ENCODE measurements around the gene TPP2. TPM values are rescaled to one million over a fixed set of nuclear protein-coding genes. Genes with fewer than 3 reads are reported as not detected.

Gene TPP2
- total RNA-seq, 4 donors from 2014 or later: 38.2 to 78.2 (median 68.1) TPM

DNA sequence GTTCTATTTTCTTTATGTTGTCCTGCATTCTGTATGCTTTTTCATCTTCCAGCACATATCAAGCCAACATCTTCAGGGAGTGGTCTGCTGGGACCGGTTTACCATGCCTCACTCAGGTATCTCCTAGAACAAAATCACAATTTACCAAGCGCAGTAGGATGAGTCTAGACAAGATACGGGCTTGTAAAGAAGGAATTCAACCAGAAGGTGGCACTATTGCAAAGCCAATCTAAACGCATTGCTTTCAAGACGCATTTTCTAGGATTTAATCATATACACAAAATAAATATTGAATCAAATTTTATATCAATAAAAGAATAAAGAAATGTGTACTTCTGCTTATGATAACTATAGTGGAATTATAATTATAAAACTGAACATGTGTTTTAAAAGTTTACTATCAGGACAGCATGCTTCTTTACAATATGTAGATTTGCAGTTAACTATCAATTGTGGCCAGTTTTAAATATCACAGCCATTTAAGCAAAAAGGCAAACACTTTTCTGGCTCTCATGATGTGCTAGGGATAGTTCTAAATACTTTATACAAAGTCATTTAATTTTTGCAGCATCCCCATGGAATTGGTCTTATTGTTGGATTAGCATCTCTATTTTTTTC is 16.1 kb upstream of the TPP2 start:
- in situ Hi-C loops (cut with MboI; ENCODE audit: low sequenced_read_pairs in 4 of 4) (loop anchor here in 2 of 4 donors (5.0 to 10.0 kb wide), 2 partner anchors 264 to 267 kb away; partner anchors contain the start of gene ERCC5 (in 2 of the 2)), intact Hi-C loops (cut with DNase I; ENCODE audit: low total_unique reads) (loop anchor here (1.0 kb wide), 2 partner anchors 145 to 220 kb away; no protein-coding TSS in a partner anchor)
- TF ChIP-seq, protein P1, sequence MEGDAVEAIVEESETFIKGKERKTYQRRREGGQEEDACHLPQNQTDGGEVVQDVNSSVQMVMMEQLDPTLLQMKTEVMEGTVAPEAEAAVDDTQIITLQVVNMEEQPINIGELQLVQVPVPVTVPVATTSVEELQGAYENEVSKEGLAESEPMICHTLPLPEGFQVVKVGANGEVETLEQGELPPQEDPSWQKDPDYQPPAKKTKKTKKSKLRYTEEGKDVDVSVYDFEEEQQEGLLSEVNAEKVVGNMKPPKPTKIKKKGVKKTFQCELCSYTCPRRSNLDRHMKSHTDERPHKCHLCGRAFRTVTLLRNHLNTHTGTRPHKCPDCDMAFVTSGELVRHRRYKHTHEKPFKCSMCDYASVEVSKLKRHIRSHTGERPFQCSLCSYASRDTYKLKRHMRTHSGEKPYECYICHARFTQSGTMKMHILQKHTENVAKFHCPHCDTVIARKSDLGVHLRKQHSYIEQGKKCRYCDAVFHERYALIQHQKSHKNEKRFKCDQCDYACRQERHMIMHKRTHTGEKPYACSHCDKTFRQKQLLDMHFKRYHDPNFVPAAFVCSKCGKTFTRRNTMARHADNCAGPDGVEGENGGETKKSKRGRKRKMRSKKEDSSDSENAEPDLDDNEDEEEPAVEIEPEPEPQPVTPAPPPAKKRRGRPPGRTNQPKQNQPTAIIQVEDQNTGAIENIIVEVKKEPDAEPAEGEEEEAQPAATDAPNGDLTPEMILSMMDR (IDR thresholded peaks at IDR 0.05 in 4 of 5, conservative IDR thresholded peaks at IDR 0.05 in 1 of 5): peak; percentile 55 to 82 (median 65)
- no peak for TF ChIP-seq POLR2A (IDR thresholded peaks at IDR 0.05)
- Histone ChIP-seq H3K27me3 (no peaks in the 10 kb centered on the region), H3K27ac (no peak overlapping the region), H3K36me3 (no peaks in the 10 kb centered on the region), H3K4me3 (no peak overlapping the region), H3K9me3 (no peaks in the 10 kb centered on the region), H3K4me1 (peaks cover 8 to 11% of the 10 kb centered on the region in 2 donors)
- ATAC-seq (peak; percentile 43 to 65), DNase-seq (no peak)

DNA sequence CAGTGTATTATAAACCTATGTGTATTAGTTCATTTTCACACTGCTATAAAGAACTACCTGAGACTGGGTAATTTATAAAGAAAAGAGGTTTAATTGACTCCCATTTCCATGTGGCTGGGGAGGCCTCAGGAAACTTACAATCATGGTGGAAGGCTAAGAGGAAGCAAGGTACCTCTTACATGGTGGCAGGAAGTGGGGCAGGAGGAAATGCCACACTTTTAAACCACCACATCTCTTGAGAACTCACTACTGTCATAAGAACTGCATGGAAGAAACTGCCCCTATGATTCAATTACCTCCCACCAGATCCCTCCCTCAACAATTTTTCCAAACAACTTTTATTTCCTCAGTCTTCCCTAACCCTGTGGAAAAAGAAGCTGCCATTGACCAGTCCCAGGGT is 14.5 kb upstream of the TPP2 start:
- H3K27ac ChIP-seq: no peak overlapping the region
- no peaks in the 10 kb centered on the region for H3K27me3 ChIP-seq
- in situ Hi-C loops (cut with MboI; ENCODE audit: low sequenced_read_pairs in 4 of 4) (loop anchor here in 2 of 4 donors (5.0 to 10.0 kb wide), 2 partner anchors 263 to 265 kb away; partner anchors contain the start of gene ERCC5 (in 2 of the 2)), intact Hi-C loops (cut with DNase I; ENCODE audit: low total_unique reads) (no loop called here)
- H3K4me3 ChIP-seq: no peak overlapping the region
- H3K4me1 ChIP-seq: peaks cover 8 to 11% of the 10 kb centered on the region in 2 donors
- DNase-seq (no peak), ATAC-seq (no peak)
- no peaks in the 10 kb centered on the region for H3K36me3 ChIP-seq
- no peaks in the 10 kb centered on the region for H3K9me3 ChIP-seq
- TF ChIP-seq, protein P1 (IDR thresholded peaks at IDR 0.05 in 4 of 5, conservative IDR thresholded peaks at IDR 0.05 in 1 of 5): no peak
- TF ChIP-seq POLR2A (IDR thresholded peaks at IDR 0.05): no peak

DNA sequence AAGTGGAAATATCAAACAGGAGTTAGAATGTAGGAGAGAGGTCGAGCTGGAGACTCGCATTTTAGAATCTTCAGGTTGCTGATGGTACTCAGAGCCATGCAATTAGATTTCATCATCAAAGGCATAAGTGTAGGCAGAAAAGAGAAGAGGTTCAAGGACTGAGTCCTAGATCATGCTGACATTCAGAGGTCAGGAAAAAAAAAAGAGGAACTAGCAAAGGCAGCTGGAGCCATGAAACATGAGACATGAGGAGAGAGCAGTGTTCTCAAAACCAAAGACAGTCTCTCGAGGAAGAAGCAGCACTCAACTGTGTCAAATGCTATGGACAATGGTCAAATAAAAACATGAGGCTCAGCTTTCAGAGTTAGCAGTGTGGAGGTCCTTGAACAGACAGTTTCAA is 12.4 kb upstream of the TPP2 start:
- peaks cover 8 to 11% of the 10 kb centered on the region in 2 donors for H3K4me1 ChIP-seq
- intact Hi-C loops (cut with DNase I; ENCODE audit: low total_unique reads): no loop called here
- DNase-seq: no peak
- H3K27me3 ChIP-seq: no peaks in the 10 kb centered on the region
- no peaks in the 10 kb centered on the region for H3K9me3 ChIP-seq
- peak overlapping the region in 3 of 4 donors; percentile 16 to 39 (median 20) for H3K27ac ChIP-seq
- TF ChIP-seq POLR2A (IDR thresholded peaks at IDR 0.05): no peak
- TF ChIP-seq, protein P1 (IDR thresholded peaks at IDR 0.05 in 4 of 5, conservative IDR thresholded peaks at IDR 0.05 in 1 of 5): no peak
- no peaks in the 10 kb centered on the region for H3K36me3 ChIP-seq
- in situ Hi-C loops (cut with MboI; ENCODE audit: low sequenced_read_pairs in 4 of 4): loop anchor here in 2 of 4 donors (5.0 to 10.0 kb wide), 2 partner anchors 260 to 263 kb away; partner anchors contain the start of gene ERCC5 (in 2 of the 2)
- no peak overlapping the region for H3K4me3 ChIP-seq
- peak; percentile 69 to 76 for ATAC-seq

DNA sequence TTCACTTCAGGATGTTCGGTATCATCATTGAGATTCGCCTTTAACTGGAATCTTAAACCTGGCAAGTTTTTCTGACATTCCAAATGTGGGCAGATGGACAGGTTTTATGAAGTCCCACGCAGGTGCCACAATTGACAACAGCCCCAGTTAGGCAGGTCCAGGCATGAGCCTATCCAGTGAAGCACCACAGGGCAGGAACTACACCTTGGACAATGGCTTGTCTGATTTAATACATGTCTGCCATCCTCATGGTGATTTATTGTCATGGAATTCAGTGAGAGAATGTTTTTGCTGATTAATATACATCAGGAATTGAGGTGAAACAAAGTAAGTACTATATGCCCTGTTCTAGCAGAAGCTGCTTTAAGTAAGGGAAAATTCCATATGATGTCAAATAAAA is 10.2 kb upstream of the TPP2 start:
- no peak for DNase-seq
- H3K9me3 ChIP-seq: no peaks in the 10 kb centered on the region
- H3K4me3 ChIP-seq: no peak overlapping the region
- TF ChIP-seq POLR2A (IDR thresholded peaks at IDR 0.05): no peak
- TF ChIP-seq, protein P1 (IDR thresholded peaks at IDR 0.05 in 4 of 5, conservative IDR thresholded peaks at IDR 0.05 in 1 of 5): no peak
- in situ Hi-C loops (cut with MboI; ENCODE audit: low sequenced_read_pairs in 4 of 4) (loop anchor here in 1 of 4 donors (10.0 kb wide), 1 partner anchor 258 kb away; the partner anchor contains the start of gene ERCC5), intact Hi-C loops (cut with DNase I; ENCODE audit: low total_unique reads) (no loop called here)
- H3K27me3 ChIP-seq: no peaks in the 10 kb centered on the region
- H3K27ac ChIP-seq: no peak overlapping the region
- H3K4me1 ChIP-seq: peaks cover 8 to 15% of the 10 kb centered on the region in 2 donors
- no peak for ATAC-seq
- H3K36me3 ChIP-seq: no peaks in the 10 kb centered on the region
